Skeletal muscle tissue (tissue), 4 donors: ENCODE results near the gene LCP1. TPM values are rescaled to one million over a fixed set of nuclear protein-coding genes. Genes with fewer than 3 reads are reported as not detected.

Experiments
- H3K27ac ChIP-seq: one replicate; pipeline ENCODE4 v1.7.0; 2013; ENCODE audit warnings: mild to moderate bottlenecking, low read depth, low read length, inconsistent platforms
- H3K27me3 ChIP-seq, 3 donors: one replicate each; pipeline ENCODE4 v1.7.0; 2013; ENCODE audit warnings: low read length in 3 of 3; ENCODE audit not compliant: control insufficient read depth in 3 of 3, insufficient read depth in 3 of 3
- H3K36me3 ChIP-seq, 3 donors: one replicate each; pipeline ENCODE4 v1.7.0; 2013; ENCODE audit warnings: low read length in 3 of 3; ENCODE audit not compliant: control insufficient read depth in 3 of 3, insufficient read depth in 3 of 3
- H3K4me1 ChIP-seq, 3 donors: one replicate each; pipeline ENCODE4 v1.7.0; 2013; ENCODE audit warnings: low read length in 3 of 3, mild to moderate bottlenecking in 3 of 3; ENCODE audit not compliant: control insufficient read depth in 3 of 3, insufficient read depth in 3 of 3
- H3K4me3 ChIP-seq, 3 donors: one replicate each; pipeline ENCODE4 v1.7.0; 2013; ENCODE audit warnings: low read length in 3 of 3
- H3K9ac ChIP-seq, 3 donors: one replicate each; pipeline ENCODE4 v1.7.0; 2013; ENCODE audit warnings: low read length in 3 of 3, mild to moderate bottlenecking in 3 of 3, moderate library complexity in 2 of 3, low read depth in 1 of 3
- H3K9me3 ChIP-seq, 3 donors: one replicate each; pipeline ENCODE4 v1.7.0; 2013; ENCODE audit warnings: low read length in 3 of 3; ENCODE audit not compliant: control insufficient read depth in 3 of 3
- total RNA-seq: library from RNA; depleted of rRNA; stranded (reverse); fragments of >200 nt; gene quantifications from one replicate; pipeline ENCODE4 v1.2.3, GENCODE V29; 2014
- donor health status: Osteomylitis.

LCP1 gene
- total RNA-seq, 1 donor from 2014 or later = 25.6 TPM

DNA sequence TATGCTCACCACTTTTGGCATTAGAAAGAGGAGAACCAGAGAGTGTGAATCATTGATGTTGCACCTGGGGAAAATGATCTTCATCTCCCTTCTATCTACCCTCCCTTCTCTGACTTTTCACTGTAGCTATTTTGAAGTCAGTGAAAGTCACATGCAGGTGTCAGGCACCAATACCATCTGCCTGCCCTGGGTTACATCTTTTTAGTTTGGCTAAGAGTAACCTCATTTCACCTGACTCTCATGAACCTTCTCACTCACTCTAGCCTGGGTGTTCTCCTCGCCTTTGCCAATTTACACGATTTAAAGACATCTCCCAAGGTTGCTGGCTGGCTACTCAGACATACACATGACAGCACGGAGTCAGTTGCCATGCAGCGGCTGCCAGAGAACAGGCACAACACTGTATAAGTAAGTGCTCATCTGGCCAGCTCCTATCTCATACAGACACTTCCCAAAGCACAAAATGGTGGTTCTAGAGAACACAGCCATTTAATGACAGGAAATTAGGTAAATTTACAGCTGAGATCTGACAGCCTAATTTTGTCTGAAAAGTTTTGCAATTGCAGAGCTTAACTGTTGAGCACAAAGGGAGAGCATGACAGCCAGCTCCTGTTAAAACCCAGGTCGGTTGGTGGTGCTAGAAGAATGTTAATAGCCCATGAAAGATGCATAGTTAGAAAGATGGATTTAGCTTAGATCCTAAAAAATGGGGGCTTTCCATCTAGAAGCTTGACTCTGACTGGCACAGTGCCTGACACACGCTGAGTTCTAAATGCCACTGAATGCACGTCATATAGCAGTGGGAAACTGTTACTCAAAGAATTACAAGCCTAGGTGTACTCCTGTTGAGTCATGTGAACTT, 32.5 kb downstream of the LCP1 start:
- no peak overlapping the region for H3K27ac ChIP-seq
- H3K9me3 ChIP-seq = no peaks in the 10 kb centered on the region
- no peaks in the 10 kb centered on the region for H3K36me3 ChIP-seq
- no peaks in the 10 kb centered on the region for H3K4me1 ChIP-seq
- no peak overlapping the region for H3K9ac ChIP-seq
- H3K27me3 ChIP-seq = no peaks in the 10 kb centered on the region
- H3K4me3 ChIP-seq = no peak overlapping the region

DNA sequence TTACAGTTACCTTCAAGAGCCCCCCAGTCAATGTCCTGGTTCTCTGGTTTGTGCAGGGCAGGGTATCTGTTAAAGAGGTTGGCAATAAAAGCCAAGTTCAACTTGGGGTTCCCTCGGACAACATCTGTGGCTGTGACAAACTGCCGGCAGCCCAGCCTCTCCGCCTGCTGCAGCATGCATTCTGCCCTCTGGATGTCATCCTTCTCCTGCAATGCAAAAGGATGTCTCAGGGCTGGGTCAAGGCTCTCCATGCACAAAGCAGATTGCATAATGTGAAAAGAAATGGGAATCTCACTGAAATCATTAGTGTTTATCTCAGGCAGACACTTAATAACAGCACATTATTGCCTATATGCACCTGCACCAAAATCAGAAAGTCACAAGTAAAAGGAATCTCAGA, 35.1 kb downstream of the LCP1 start:
- Histone ChIP-seq H3K36me3 (no peaks in the 10 kb centered on the region), H3K27me3 (no peaks in the 10 kb centered on the region), H3K27ac (no peak overlapping the region), H3K9ac (no peak overlapping the region), H3K4me1 (no peaks in the 10 kb centered on the region), H3K4me3 (no peak overlapping the region), H3K9me3 (no peaks in the 10 kb centered on the region)

GRCh38 chr13:46145950-46146349, 36.0 kb downstream of the LCP1 start:
- Histone ChIP-seq H3K4me3 (no peak overlapping the region), H3K36me3 (no peaks in the 10 kb centered on the region), H3K9ac (no peak overlapping the region), H3K9me3 (no peaks in the 10 kb centered on the region), H3K27me3 (no peaks in the 10 kb centered on the region), H3K4me1 (no peaks in the 10 kb centered on the region), H3K27ac (no peak overlapping the region)

DNA sequence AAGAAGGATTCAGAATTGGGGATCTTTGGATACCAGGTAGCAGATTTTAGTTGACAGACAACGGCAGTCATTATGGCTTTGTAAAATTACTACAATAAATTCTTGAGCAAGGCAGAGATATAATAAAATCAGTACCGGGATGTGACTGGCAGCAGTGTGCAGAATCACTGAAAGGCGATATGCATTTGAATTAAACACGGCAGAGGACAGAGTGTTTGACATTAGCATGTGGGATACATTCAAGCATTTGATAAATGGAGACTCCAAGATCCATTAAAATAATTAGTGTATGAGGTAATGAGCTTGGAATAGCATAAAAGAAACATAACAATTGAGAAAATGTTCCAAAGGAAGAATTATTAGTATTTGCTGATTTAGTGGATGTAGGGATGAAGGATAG, 36.8 kb downstream of the LCP1 start:
- Histone ChIP-seq H3K9me3 (no peaks in the 10 kb centered on the region), H3K36me3 (no peaks in the 10 kb centered on the region), H3K4me1 (no peaks in the 10 kb centered on the region), H3K27me3 (no peaks in the 10 kb centered on the region), H3K4me3 (no peak overlapping the region), H3K27ac (no peak overlapping the region), H3K9ac (no peak overlapping the region)

GRCh38 chr13:46143184-46143701, 38.7 kb downstream of the LCP1 start:
- H3K9ac ChIP-seq = no peak overlapping the region
- no peak overlapping the region for H3K4me3 ChIP-seq
- H3K27ac ChIP-seq = no peak overlapping the region
- no peaks in the 10 kb centered on the region for H3K4me1 ChIP-seq
- H3K36me3 ChIP-seq = no peaks in the 10 kb centered on the region
- H3K27me3 ChIP-seq = no peaks in the 10 kb centered on the region
- no peaks in the 10 kb centered on the region for H3K9me3 ChIP-seq

GRCh38 chr13:46142776-46143175, 39.2 kb downstream of the LCP1 start:
- Histone ChIP-seq H3K9ac (no peak overlapping the region), H3K4me1 (no peaks in the 10 kb centered on the region), H3K27me3 (peaks cover 0 to 3% (median 0%) of the 10 kb centered on the region in 3 donors), H3K27ac (no peak overlapping the region), H3K9me3 (no peaks in the 10 kb centered on the region), H3K4me3 (no peak overlapping the region), H3K36me3 (no peaks in the 10 kb centered on the region)

GRCh38 chr13:46140044-46140443, 41.9 kb downstream of the LCP1 start:
- peaks cover 0 to 10% (median 0%) of the 10 kb centered on the region in 3 donors for H3K27me3 ChIP-seq
- no peaks in the 10 kb centered on the region for H3K4me1 ChIP-seq
- H3K36me3 ChIP-seq = no peaks in the 10 kb centered on the region

GRCh38 chr13:46137627-46138317, 44.2 kb downstream of the LCP1 start:
- Histone ChIP-seq H3K4me1 (no peaks in the 10 kb centered on the region), H3K27me3 (peaks cover 0 to 10% (median under 1%) of the 10 kb centered on the region in 3 donors), H3K36me3 (no peaks in the 10 kb centered on the region), H3K27ac (no peak overlapping the region), H3K4me3 (no peak overlapping the region), H3K9ac (no peak overlapping the region), H3K9me3 (no peaks in the 10 kb centered on the region)

More at GRCh38 chr13:46140044-46140443, 41.9 kb downstream of the LCP1 start:
- Histone ChIP-seq H3K9me3 (no peaks in the 10 kb centered on the region), H3K4me3 (no peak overlapping the region), H3K9ac (no peak overlapping the region), H3K27ac (no peak overlapping the region)

DNA sequence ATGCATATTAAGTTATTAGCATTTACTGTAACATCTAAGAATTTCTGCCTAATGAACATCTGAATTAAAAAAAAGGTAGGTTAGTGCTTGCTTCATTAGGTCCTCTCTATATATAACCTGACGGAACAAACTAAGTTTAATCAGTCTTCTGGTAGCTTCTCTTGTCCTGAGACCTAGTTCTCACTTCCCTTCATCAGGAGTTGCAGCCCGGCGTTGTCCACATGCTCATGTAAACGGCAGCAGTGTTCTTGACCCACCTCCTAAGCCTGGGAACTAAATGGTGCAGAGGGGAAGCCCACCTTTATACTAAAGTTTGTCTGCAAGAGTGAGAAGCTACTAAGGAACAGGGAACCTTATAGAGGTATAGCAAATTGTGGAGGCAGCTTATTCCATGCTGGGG, 45.3 kb downstream of the LCP1 start:
- no peak overlapping the region for H3K4me3 ChIP-seq
- H3K9me3 ChIP-seq = no peaks in the 10 kb centered on the region
- no peaks in the 10 kb centered on the region for H3K4me1 ChIP-seq
- H3K36me3 ChIP-seq = no peaks in the 10 kb centered on the region
- H3K27me3 ChIP-seq = peaks cover 2 to 10% (median 3%) of the 10 kb centered on the region in 3 donors
- H3K27ac ChIP-seq = no peak overlapping the region
- no peak overlapping the region for H3K9ac ChIP-seq

GRCh38 chr13:46134961-46135522, 46.9 kb downstream of the LCP1 start:
- H3K27me3 ChIP-seq = peaks cover 3 to 10% (median 3%) of the 10 kb centered on the region in 3 donors
- no peaks in the 10 kb centered on the region for H3K36me3 ChIP-seq
- no peak overlapping the region for H3K27ac ChIP-seq
- no peaks in the 10 kb centered on the region for H3K4me1 ChIP-seq
- no peaks in the 10 kb centered on the region for H3K9me3 ChIP-seq
- no peak overlapping the region for H3K4me3 ChIP-seq
- no peak overlapping the region for H3K9ac ChIP-seq
